PC-3 (cell line): ENCODE data around the gene ZC3H12C.

Source experiments
- CTCF ChIP-seq: fragments of 300-600 bp; sonication (generic); conservative IDR thresholded peaks from 2 replicates; pipeline ENCODE4 v1.5.1; 2017; ENCODE audit warnings: antibody characterized with exemption, low read depth, mild to moderate bottlenecking, low read length
- EZH2 ChIP-seq: fragments of 300-600 bp; sonication (generic); IDR thresholded peaks from one replicate; pipeline ENCODE4 v1.6.1; 2017; ENCODE audit warnings: antibody characterized with exemption, mild to moderate bottlenecking, low read length; ENCODE audit not compliant: unreplicated experiment

GRCh38 chr11:110160437-110160836 lies 67.2 kb downstream of the ZC3H12C start:
- no peak for TF ChIP-seq CTCF
- no peak for TF ChIP-seq EZH2
